22Rv1 (cell line): ENCODE results near the gene DHRS7C.
"Not testable (repeated sequence)": the region's sequence is repeated elsewhere in the genome, so short reads cannot be mapped to it uniquely, and the experiment has no call there.

Experiments used
- H3K27ac ChIP-seq: fragments of 450-650 bp; 2 replicates; pipeline ENCODE4 v1.5.1; 2017
- CTCF ChIP-seq: fragments of 450-650 bp; IDR thresholded peaks from 2 replicates; pipeline ENCODE4 v1.5.1; 2017; ENCODE audit warnings: mild to moderate bottlenecking
- ZFX ChIP-seq: fragments of 450-650 bp; IDR thresholded peaks from 2 replicates; pipeline ENCODE4 v1.6.1; 2017; ENCODE audit warnings: antibody characterized with exemption, borderline replicate concordance

The DHRS7C gene

DNA sequence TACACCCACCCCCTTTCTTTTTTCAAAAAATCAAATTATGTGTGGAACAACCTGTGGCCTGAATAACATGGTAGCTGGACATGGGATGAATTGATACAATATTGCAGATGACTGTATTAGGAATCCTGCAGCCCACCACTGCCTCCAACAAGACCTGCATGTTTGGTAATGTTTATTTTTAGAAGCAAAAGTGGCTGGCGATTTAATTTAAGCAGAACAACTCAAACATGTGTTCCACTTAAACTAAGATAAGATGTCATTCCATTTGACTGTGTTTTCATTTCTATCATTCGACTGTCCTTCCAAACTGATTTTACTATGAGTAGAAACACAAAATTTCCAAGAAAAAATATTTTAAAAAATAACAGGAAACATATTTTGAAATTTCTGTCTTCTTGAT, 10.1 kb upstream of the DHRS7C start:
- no peak for TF ChIP-seq CTCF
- TF ChIP-seq ZFX: no peak
- no peak overlapping the region for H3K27ac ChIP-seq

DNA sequence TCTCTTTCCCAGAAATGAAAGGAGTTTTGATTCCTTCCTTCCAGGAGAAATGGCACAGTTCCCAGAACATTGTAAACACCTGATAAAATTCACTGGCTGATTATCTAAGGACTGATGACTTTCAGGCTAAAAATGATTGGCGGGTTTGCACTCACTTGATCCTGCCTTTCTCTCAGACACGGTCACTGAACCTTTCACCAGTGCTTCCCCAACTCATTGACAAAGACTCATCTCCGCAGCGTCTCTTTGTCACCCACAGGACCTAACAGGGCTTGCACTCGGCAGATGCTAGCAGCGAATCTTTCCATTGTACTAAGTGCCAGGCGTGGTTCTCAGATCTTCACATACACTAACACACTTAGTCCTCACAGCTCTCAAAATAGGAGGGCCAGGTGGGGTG, 7.3 kb upstream of the DHRS7C start:
- no peak for TF ChIP-seq ZFX
- no peak for TF ChIP-seq CTCF
- H3K27ac ChIP-seq: no peak overlapping the region

- no peak overlapping the region for H3K27ac ChIP-seq
- TF ChIP-seq CTCF (no peak), ZFX (no peak)
Observed at GRCh38 chr17:9798008-9798407, 6.6 kb upstream of the DHRS7C start.

- no peak for TF ChIP-seq CTCF
- no peak for TF ChIP-seq ZFX
- H3K27ac ChIP-seq: no peak overlapping the region
Observed at GRCh38 chr17:9792181-9792840, 919 bp upstream of the DHRS7C start.

DNA sequence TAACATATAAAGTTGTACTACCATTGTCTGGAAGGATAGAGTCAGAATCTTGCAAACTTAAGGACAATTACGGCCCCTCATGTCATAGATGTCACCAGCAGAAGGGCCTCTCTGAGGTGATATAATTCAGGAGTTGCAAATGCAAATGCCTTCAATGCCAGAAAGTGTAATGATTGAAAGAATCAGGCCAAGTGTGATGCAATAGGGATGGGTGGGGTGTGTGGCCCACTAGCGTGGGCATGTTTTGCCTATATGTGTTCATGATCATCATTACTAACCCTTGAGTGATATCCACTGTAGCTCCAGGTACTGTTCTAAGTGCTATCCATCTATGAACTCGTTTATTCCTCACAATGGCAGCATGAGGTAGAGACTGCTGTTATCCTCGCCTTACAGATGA, 1.1 kb downstream of the DHRS7C start:
- H3K27ac ChIP-seq: no peak overlapping the region
- TF ChIP-seq ZFX (no peak), CTCF (no peak)

DNA sequence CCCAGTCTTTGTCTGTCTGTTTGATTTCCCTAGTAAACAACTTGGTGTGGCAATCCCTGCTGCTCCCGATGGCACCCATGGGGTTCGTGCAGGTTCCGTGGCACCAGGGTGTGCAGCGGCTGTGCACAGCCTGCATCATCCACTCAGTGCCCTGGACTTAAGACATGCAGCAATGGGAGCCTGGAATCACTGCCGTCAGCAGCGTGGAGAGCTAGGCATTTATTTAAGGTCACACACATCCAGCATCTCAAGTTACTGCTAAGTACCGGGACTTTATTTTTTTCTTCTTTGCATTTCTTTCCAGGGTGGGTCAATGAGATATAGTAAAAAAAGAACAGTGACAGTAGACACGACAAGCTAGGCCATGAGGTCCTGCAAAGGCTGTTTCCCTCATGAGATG, 2.8 kb downstream of the DHRS7C start:
- H3K27ac ChIP-seq: no peak overlapping the region
- TF ChIP-seq ZFX (no peak), CTCF (no peak)

GRCh38 chr17:9784544-9784943, 6.8 kb downstream of the DHRS7C start:
- no peak overlapping the region for H3K27ac ChIP-seq
- TF ChIP-seq CTCF: no peak
- no peak for TF ChIP-seq ZFX

GRCh38 chr17:9783465-9783864, 7.9 kb downstream of the DHRS7C start:
- not testable (repeated sequence) for H3K27ac ChIP-seq
